GM23338 (cell line): ENCODE results near the gene TNFRSF19. TPM values are rescaled to one million over a fixed set of nuclear protein-coding genes. Genes with fewer than 3 reads are reported as not detected.

ENCODE experiments used
- ATAC-seq: fragments of 200-7000 bp; cut with Tn5 transposase; 3 replicates; pipeline ENCODE4 v1.9.1; 2020
- DNase-seq: peaks from one replicate; pipeline ENCODE4 v3.0.0-alpha.2; 2015; ENCODE audit warnings: low spot score
- H2AFZ ChIP-seq: fragments of 200-600 bp; sonication (generic); 2 replicates; pipeline ENCODE4 v1.8.0; 2016; ENCODE audit warnings: antibody characterized with exemption, mild to moderate bottlenecking, moderate library complexity
- H3F3A ChIP-seq: fragments of 200-600 bp; sonication (generic); replicated peaks from 2 replicates; pipeline ENCODE4 v1.8.0; 2017; ENCODE audit warnings: antibody characterized with exemption, mixed run types, low read depth
- H3K27ac ChIP-seq: fragments of 200-600 bp; sonication (generic); 2 replicates; pipeline ENCODE4 v1.6.1; 2016; ENCODE audit warnings: low read depth
- H3K27me3 ChIP-seq: fragments of 200-600 bp; sonication (generic); 2 replicates; pipeline ENCODE4 v1.8.0; 2016; ENCODE audit warnings: mild to moderate bottlenecking, mixed run types, moderate library complexity; ENCODE audit not compliant: insufficient read depth
- H3K36me3 ChIP-seq: fragments of 200-600 bp; sonication (generic); 2 replicates; pipeline ENCODE4 v1.8.0; 2016; ENCODE audit warnings: mild to moderate bottlenecking; ENCODE audit not compliant: insufficient read depth
- H3K4me1 ChIP-seq: fragments of 200-600 bp; sonication (generic); 2 replicates; pipeline ENCODE4 v1.8.0; 2016; ENCODE audit warnings: mild to moderate bottlenecking, moderate library complexity; ENCODE audit not compliant: insufficient read depth
- H3K4me2 ChIP-seq: fragments of 200-600 bp; sonication (generic); 2 replicates; pipeline ENCODE4 v1.7.1; 2017; ENCODE audit warnings: mixed run types
- H3K4me3 ChIP-seq: fragments of 200-600 bp; sonication (generic); 2 replicates; pipeline ENCODE4 v1.6.1; 2016; ENCODE audit warnings: mixed run types
- H3K79me2 ChIP-seq: fragments of 200-600 bp; sonication (generic); replicated peaks from 2 replicates; pipeline ENCODE4 v1.8.0; 2017; ENCODE audit warnings: mild to moderate bottlenecking; ENCODE audit not compliant: insufficient read depth
- H3K9me2 ChIP-seq: fragments of 200-600 bp; sonication (generic); 2 replicates; pipeline ENCODE4 v1.8.0; 2017; ENCODE audit not compliant: insufficient read depth
- H4K20me1 ChIP-seq: fragments of 200-600 bp; sonication (generic); replicated peaks from 2 replicates; pipeline ENCODE4 v1.8.0; 2017; ENCODE audit warnings: mild to moderate bottlenecking; ENCODE audit not compliant: insufficient read depth
- H3K27ac Mint-ChIP-seq: 2 replicates; pipeline ENCODE4 v1.8.0; 2020; ENCODE audit warnings: inconsistent platforms, mild to moderate bottlenecking, moderate library complexity, mixed read lengths
- H3K27me3 Mint-ChIP-seq: 3 replicates; pipeline ENCODE4 v1.8.0; 2022; ENCODE audit warnings: low read depth, mild to moderate bottlenecking, moderate library complexity, mixed read lengths, inconsistent platforms; ENCODE audit not compliant: insufficient read depth, poor library complexity
- H3K36me3 Mint-ChIP-seq: 3 replicates; pipeline ENCODE4 v1.8.0; 2021; ENCODE audit warnings: low read depth, mild to moderate bottlenecking, inconsistent platforms, moderate library complexity, mixed read lengths
- H3K4me1 Mint-ChIP-seq: 3 replicates; pipeline ENCODE4 v1.8.0; 2020; ENCODE audit warnings: mild to moderate bottlenecking, inconsistent platforms, mixed read lengths
- H3K4me3 Mint-ChIP-seq: 3 replicates; pipeline ENCODE4 v1.8.0; 2021; ENCODE audit warnings: moderate library complexity, mild to moderate bottlenecking, inconsistent platforms, mixed read lengths
- H3K9me3 Mint-ChIP-seq: 3 replicates; pipeline ENCODE4 v1.8.0; 2020; ENCODE audit warnings: moderate library complexity, mild to moderate bottlenecking, inconsistent platforms, mixed read lengths
- CREB1 ChIP-seq: fragments of 250-450 bp; sonication (Bioruptor Pico); IDR thresholded peaks from 2 replicates; pipeline ENCODE4 v1.5.0; 2020; ENCODE audit warnings: low read depth, mild to moderate bottlenecking, moderate library complexity
- EZH2 ChIP-seq: fragments of 200-600 bp; sonication (generic); IDR thresholded peaks from one replicate; pipeline ENCODE4 v1.8.0; 2017; ENCODE audit warnings: antibody characterized with exemption, mild to moderate bottlenecking, low read depth; ENCODE audit not compliant: unreplicated experiment
- EZH2phosphoT487 ChIP-seq: fragments of 200-600 bp; sonication (generic); IDR thresholded peaks from one replicate; pipeline ENCODE4 v1.8.1; 2018; ENCODE audit warnings: antibody characterized with exemption; ENCODE audit not compliant: unreplicated experiment
- JUNB ChIP-seq: IDR thresholded peaks from one replicate; pipeline ENCODE4 v1.6.1; 2016; ENCODE audit warnings: antibody characterized with exemption; ENCODE audit not compliant: unreplicated experiment
- NANOG ChIP-seq: IDR thresholded peaks from 2 replicates; pipeline ENCODE4 v1.6.1; 2016; ENCODE audit warnings: antibody characterized with exemption, borderline replicate concordance
- POLR2AphosphoS5 ChIP-seq: IDR thresholded peaks from 2 replicates; pipeline ENCODE4 v1.6.1; 2016; ENCODE audit warnings: antibody characterized with exemption, low read depth
- STAT1 ChIP-seq: IDR thresholded peaks from one replicate; pipeline ENCODE4 v1.6.1; 2016; ENCODE audit warnings: antibody characterized with exemption; ENCODE audit not compliant: unreplicated experiment
- ZNF114 ChIP-seq: fragments of 250-450 bp; sonication (Bioruptor Pico); IDR thresholded peaks from 2 replicates; pipeline ENCODE4 v1.5.0; 2020; ENCODE audit warnings: mild to moderate bottlenecking, moderate library complexity
- ZNF331 ChIP-seq: fragments of 250-450 bp; sonication (Bioruptor Pico); IDR thresholded peaks from 2 replicates; pipeline ENCODE4 v1.5.0; 2020; ENCODE audit warnings: low read depth, mild to moderate bottlenecking, moderate library complexity
- polyA plus RNA-seq: library from polyadenylated mRNA; unstranded; fragments of >200 nt; fragmentation: Nextera tagmentation; extraction: Ambion mirVana; gene quantifications from 2 replicates; pipeline ENCODE4 v1.2.1, GENCODE V29; 2016
- total RNA-seq: library from RNA; depleted of rRNA; stranded (reverse); fragments of >200 nt; shearing (Covaris generic); gene quantifications from 2 replicates; pipeline ENCODE4 v1.2.3, GENCODE V29; 2014
- TF ChIP-seq, protein P1 (sequence below): fragments of 250-450 bp; sonication (Bioruptor Pico); IDR thresholded peaks from 2 replicates; pipeline ENCODE4 v1.5.0; 2020; ENCODE audit warnings: mild to moderate bottlenecking, moderate library complexity
- TF ChIP-seq, protein P2 (sequence below): IDR thresholded peaks from 2 replicates; pipeline ENCODE4 v1.6.1; 2016; ENCODE audit warnings: antibody characterized with exemption
- TF ChIP-seq, protein P3 (sequence below): IDR thresholded peaks from one replicate; pipeline ENCODE4 v1.6.1; 2018; ENCODE audit warnings: antibody characterized with exemption; ENCODE audit not compliant: unreplicated experiment
- TF ChIP-seq, protein P4 (sequence below), 2 experiments: fragments of 200-600 bp in 1 of 2; sonication (generic) in 1 of 2; conservative IDR thresholded peaks; 2 replicates each; pipeline versions ENCODE4 v1.5.1 to v1.6.1; 2016 to 2017; ENCODE audit warnings: antibody characterized with exemption in 2 of 2, low read depth in 2 of 2, mild to moderate bottlenecking in 2 of 2, moderate library complexity in 1 of 2

The TNFRSF19 gene
- total and polyA plus RNA-seq, 2 experiments from 2014 or later: 0.21 to 0.35 TPM

DNA sequence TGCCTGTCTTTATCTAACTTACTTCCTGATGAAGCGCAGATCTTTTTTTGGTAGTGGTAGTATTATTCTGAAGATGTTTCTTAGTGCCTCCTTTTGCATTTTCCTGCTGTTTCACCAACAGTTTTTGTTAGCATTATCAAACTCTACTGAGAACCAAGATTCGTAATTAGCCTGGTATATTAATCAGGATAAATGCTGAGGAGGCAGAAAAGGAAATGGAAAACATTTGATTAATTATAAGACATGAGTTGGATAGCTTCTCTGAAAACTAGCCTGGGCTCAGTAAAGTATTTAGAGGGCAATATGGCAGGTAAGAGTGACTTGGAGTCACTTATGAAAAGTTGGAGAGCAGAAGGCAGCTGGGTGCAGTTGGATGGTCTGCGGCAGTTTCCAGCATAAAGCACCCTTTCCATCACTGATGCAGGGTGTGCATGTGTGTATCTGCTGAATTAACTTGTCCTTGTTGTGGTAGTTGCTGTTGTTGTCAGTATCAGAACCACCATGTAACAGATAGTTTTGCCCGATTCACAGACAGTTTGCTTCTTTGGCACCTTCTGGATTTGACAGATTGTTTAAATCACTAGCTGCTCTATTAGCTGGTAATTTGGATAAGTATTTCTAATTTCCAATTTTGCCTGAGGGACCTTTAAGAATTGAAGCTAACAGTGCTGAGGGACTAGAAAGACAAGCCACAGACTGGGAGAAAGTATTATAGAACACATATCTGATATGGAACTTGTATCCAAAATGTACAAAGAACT, 6.9 kb upstream of the TNFRSF19 start:
- Mint-ChIP-seq H3K4me1 (no peaks in the 10 kb centered on the region; the same call in 2 of the 3 replicates), H3K27ac (no peak overlapping the region; the same call in 1 of the 2 replicates), H3K9me3 (no peaks in the 10 kb centered on the region), H3K36me3 (no peaks in the 10 kb centered on the region), H3K4me3 (no peak overlapping the region), H3K27me3 (peaks cover 2% of the 10 kb centered on the region)
- no peaks in the 10 kb centered on the region for H3K36me3 ChIP-seq
- no peak overlapping the region for H3K4me2 ChIP-seq
- no peaks in the 10 kb centered on the region for H3K27me3 ChIP-seq
- no peaks in the 10 kb centered on the region for H4K20me1 ChIP-seq
- no peaks in the 10 kb centered on the region for H3K4me1 ChIP-seq
- DNase-seq (no peak), ATAC-seq (no peak)
- H3K4me3 ChIP-seq: no peak overlapping the region
- no peaks in the 10 kb centered on the region for H3K9me2 ChIP-seq
- no peak overlapping the region for H2AFZ ChIP-seq
- TF ChIP-seq JUNB (no peak), POLR2AphosphoS5 (no peak), CREB1 (no peak), EZH2 (no peak), NANOG (no peak), STAT1 (no peak), EZH2phosphoT487 (no peak), ZNF114 (CRISPR knock-in tag) (no peak), ZNF331 (CRISPR knock-in tag) (no peak)
- TF ChIP-seq, protein P1, sequence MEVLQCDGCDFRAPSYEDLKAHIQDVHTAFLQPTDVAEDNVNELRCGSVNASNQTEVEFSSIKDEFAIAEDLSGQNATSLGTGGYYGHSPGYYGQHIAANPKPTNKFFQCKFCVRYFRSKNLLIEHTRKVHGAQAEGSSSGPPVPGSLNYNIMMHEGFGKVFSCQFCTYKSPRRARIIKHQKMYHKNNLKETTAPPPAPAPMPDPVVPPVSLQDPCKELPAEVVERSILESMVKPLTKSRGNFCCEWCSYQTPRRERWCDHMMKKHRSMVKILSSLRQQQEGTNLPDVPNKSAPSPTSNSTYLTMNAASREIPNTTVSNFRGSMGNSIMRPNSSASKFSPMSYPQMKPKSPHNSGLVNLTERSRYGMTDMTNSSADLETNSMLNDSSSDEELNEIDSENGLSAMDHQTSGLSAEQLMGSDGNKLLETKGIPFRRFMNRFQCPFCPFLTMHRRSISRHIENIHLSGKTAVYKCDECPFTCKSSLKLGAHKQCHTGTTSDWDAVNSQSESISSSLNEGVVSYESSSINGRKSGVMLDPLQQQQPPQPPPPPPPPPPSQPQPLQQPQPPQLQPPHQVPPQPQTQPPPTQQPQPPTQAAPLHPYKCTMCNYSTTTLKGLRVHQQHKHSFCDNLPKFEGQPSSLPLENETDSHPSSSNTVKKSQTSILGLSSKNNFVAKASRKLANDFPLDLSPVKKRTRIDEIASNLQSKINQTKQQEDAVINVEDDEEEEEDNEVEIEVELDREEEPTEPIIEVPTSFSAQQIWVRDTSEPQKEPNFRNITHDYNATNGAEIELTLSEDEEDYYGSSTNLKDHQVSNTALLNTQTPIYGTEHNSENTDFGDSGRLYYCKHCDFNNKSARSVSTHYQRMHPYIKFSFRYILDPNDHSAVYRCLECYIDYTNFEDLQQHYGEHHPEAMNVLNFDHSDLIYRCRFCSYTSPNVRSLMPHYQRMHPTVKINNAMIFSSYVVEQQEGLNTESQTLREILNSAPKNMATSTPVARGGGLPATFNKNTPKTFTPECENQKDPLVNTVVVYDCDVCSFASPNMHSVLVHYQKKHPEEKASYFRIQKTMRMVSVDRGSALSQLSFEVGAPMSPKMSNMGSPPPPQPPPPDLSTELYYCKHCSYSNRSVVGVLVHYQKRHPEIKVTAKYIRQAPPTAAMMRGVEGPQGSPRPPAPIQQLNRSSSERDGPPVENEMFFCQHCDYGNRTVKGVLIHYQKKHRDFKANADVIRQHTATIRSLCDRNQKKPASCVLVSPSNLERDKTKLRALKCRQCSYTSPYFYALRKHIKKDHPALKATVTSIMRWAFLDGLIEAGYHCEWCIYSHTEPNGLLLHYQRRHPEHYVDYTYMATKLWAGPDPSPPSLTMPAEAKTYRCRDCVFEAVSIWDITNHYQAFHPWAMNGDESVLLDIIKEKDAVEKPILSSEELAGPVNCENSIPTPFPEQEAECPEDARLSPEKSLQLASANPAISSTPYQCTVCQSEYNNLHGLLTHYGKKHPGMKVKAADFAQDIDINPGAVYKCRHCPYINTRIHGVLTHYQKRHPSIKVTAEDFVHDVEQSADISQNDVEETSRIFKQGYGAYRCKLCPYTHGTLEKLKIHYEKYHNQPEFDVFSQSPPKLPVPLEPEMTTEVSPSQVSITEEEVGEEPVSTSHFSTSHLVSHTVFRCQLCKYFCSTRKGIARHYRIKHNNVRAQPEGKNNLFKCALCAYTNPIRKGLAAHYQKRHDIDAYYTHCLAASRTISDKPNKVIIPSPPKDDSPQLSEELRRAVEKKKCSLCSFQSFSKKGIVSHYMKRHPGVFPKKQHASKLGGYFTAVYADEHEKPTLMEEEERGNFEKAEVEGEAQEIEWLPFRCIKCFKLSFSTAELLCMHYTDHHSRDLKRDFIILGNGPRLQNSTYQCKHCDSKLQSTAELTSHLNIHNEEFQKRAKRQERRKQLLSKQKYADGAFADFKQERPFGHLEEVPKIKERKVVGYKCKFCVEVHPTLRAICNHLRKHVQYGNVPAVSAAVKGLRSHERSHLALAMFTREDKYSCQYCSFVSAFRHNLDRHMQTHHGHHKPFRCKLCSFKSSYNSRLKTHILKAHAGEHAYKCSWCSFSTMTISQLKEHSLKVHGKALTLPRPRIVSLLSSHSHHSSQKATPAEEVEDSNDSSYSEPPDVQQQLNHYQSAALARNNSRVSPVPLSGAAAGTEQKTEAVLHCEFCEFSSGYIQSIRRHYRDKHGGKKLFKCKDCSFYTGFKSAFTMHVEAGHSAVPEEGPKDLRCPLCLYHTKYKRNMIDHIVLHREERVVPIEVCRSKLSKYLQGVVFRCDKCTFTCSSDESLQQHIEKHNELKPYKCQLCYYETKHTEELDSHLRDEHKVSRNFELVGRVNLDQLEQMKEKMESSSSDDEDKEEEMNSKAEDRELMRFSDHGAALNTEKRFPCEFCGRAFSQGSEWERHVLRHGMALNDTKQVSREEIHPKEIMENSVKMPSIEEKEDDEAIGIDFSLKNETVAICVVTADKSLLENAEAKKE: no peak
- TF ChIP-seq, protein P2, sequence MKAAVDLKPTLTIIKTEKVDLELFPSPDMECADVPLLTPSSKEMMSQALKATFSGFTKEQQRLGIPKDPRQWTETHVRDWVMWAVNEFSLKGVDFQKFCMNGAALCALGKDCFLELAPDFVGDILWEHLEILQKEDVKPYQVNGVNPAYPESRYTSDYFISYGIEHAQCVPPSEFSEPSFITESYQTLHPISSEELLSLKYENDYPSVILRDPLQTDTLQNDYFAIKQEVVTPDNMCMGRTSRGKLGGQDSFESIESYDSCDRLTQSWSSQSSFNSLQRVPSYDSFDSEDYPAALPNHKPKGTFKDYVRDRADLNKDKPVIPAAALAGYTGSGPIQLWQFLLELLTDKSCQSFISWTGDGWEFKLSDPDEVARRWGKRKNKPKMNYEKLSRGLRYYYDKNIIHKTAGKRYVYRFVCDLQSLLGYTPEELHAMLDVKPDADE: no peak
- TF ChIP-seq, protein P3, sequence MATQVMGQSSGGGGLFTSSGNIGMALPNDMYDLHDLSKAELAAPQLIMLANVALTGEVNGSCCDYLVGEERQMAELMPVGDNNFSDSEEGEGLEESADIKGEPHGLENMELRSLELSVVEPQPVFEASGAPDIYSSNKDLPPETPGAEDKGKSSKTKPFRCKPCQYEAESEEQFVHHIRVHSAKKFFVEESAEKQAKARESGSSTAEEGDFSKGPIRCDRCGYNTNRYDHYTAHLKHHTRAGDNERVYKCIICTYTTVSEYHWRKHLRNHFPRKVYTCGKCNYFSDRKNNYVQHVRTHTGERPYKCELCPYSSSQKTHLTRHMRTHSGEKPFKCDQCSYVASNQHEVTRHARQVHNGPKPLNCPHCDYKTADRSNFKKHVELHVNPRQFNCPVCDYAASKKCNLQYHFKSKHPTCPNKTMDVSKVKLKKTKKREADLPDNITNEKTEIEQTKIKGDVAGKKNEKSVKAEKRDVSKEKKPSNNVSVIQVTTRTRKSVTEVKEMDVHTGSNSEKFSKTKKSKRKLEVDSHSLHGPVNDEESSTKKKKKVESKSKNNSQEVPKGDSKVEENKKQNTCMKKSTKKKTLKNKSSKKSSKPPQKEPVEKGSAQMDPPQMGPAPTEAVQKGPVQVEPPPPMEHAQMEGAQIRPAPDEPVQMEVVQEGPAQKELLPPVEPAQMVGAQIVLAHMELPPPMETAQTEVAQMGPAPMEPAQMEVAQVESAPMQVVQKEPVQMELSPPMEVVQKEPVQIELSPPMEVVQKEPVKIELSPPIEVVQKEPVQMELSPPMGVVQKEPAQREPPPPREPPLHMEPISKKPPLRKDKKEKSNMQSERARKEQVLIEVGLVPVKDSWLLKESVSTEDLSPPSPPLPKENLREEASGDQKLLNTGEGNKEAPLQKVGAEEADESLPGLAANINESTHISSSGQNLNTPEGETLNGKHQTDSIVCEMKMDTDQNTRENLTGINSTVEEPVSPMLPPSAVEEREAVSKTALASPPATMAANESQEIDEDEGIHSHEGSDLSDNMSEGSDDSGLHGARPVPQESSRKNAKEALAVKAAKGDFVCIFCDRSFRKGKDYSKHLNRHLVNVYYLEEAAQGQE: no peak
- TF ChIP-seq, protein P4, sequence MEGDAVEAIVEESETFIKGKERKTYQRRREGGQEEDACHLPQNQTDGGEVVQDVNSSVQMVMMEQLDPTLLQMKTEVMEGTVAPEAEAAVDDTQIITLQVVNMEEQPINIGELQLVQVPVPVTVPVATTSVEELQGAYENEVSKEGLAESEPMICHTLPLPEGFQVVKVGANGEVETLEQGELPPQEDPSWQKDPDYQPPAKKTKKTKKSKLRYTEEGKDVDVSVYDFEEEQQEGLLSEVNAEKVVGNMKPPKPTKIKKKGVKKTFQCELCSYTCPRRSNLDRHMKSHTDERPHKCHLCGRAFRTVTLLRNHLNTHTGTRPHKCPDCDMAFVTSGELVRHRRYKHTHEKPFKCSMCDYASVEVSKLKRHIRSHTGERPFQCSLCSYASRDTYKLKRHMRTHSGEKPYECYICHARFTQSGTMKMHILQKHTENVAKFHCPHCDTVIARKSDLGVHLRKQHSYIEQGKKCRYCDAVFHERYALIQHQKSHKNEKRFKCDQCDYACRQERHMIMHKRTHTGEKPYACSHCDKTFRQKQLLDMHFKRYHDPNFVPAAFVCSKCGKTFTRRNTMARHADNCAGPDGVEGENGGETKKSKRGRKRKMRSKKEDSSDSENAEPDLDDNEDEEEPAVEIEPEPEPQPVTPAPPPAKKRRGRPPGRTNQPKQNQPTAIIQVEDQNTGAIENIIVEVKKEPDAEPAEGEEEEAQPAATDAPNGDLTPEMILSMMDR (conservative IDR thresholded peaks at IDR 0.05; ENCODE audit: low read depth in 2 of 2): no peak
- H3K79me2 ChIP-seq: no peaks in the 10 kb centered on the region
- no peak overlapping the region for H3K27ac ChIP-seq
- 0 out of 2 replicates have a peak, but pooled peaks cover 2% of the 10 kb centered on the region for H3F3A ChIP-seq
